ENCODE results near the gene LRIT2. TPM values are rescaled to one million over a fixed set of nuclear protein-coding genes. Genes with fewer than 3 reads are reported as not detected.

The LRIT2 gene
- total RNA-seq, 1 experiment from 2014 or later, result not detected

DNA sequence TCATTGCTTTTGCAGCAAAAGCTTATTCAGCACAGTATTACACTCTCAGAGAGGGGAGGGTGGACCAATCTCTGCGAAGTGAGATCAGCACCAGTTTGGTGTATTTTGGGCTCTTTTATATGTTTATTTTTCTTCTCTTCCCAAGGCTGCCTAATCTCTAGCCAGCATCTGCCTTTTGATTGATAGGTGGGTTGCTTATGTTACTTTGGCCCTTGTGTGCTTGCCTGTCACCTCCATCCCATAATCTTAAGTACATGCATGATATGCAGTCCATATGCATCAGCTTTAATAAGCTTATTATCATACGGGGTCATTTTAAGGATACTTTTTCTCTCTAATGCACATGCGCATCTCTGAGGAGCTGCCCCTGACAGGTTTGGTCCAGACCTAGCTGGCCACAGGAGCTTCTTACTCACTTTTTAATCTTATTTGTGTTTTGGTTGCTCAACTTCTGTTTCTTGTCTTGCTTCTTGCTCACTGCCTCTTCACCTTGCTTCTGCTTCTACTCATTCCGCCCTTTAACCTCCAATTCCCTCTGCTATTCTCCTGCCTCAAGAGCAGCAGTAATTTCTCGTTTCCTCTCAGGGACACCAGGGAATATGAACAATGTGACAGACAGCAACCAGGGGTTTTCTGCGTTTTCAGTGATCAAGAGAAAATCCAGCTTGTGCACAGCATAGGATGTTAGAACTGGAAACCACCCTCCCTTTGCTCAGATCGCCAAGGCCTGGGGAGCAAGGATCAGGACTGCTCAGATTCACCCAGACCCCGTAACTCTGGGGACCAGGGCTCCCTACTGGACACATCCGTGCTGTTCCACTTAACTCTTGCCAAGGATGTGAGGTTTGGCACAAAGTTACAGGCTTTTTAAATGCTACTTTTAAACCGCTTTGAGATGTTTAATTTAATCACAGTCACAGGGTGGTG lies 29.5 kb upstream of the LRIT2 start (continued):
- TF ChIP-seq, protein P1, sequence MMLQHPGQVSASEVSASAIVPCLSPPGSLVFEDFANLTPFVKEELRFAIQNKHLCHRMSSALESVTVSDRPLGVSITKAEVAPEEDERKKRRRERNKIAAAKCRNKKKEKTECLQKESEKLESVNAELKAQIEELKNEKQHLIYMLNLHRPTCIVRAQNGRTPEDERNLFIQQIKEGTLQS (CRISPR knock-in tag; conservative IDR thresholded peaks at IDR 0.05), result no peak

GRCh38 chr10:84248794-84249193 lies 23.4 kb upstream of the LRIT2 start:
- ChIA-PET POLR2A (interaction anchor here (0.6 kb wide), 1 partner anchor 13 kb away, joined by 3 read pairs; no protein-coding TSS in a partner anchor), CTCF (interaction anchor here (0.9 to 4.6 kb wide), 4 partner anchors 8 to 101 kb away, joined by 3 to 36 read pairs (median 5); no protein-coding TSS in a partner anchor)
- H3K9me3 Mint-ChIP-seq, result no peaks in the 10 kb centered on the region
- TF ChIP-seq AR (CRISPR knock-in tag; IDR thresholded peaks at IDR 0.05) (no peak), ZMAT4 (CRISPR knock-in tag; IDR thresholded peaks at IDR 0.05) (no peak), ATF6 (CRISPR knock-in tag; IDR thresholded peaks at IDR 0.05) (no peak), JAZF1 (CRISPR knock-in tag; IDR thresholded peaks at IDR 0.05) (no peak), ZNF396 (CRISPR knock-in tag; IDR thresholded peaks at IDR 0.05; ENCODE audit: borderline replicate concordance) (no peak), SP1 (CRISPR knock-in tag; conservative IDR thresholded peaks at IDR 0.05) (no peak), HMGA2 (CRISPR knock-in tag; IDR thresholded peaks at IDR 0.05) (no peak), SMAD4 (CRISPR knock-in tag; IDR thresholded peaks at IDR 0.05) (no peak), PRRX2 (CRISPR knock-in tag; IDR thresholded peaks at IDR 0.05) (no peak), MXD4 (CRISPR knock-in tag; IDR thresholded peaks at IDR 0.05; ENCODE audit: borderline replicate concordance) (no peak), ZSCAN18 (CRISPR knock-in tag; IDR thresholded peaks at IDR 0.05) (no peak), ZNF423 (CRISPR knock-in tag; IDR thresholded peaks at IDR 0.05) (no peak)
- TF ChIP-seq, protein P2, sequence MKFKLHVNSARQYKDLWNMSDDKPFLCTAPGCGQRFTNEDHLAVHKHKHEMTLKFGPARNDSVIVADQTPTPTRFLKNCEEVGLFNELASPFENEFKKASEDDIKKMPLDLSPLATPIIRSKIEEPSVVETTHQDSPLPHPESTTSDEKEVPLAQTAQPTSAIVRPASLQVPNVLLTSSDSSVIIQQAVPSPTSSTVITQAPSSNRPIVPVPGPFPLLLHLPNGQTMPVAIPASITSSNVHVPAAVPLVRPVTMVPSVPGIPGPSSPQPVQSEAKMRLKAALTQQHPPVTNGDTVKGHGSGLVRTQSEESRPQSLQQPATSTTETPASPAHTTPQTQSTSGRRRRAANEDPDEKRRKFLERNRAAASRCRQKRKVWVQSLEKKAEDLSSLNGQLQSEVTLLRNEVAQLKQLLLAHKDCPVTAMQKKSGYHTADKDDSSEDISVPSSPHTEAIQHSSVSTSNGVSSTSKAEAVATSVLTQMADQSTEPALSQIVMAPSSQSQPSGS (CRISPR knock-in tag; IDR thresholded peaks at IDR 0.05; ENCODE audit: borderline replicate concordance, low read depth), result no peak
- no peak overlapping the region for H3K27ac Mint-ChIP-seq
- no peaks in the 10 kb centered on the region for H3K4me1 Mint-ChIP-seq
- H3K36me3 Mint-ChIP-seq, result no peaks in the 10 kb centered on the region
- H3K4me3 Mint-ChIP-seq, result no peak overlapping the region
- no peak for DNase-seq (ENCODE audit: low spot score)
- peaks cover 2% of the 10 kb centered on the region for H3K27me3 Mint-ChIP-seq (ENCODE audit: low read depth)
- peak; percentile 44 for ATAC-seq
